Measurements from ENCODE around the gene LCN15.
"Not testable (repeated sequence)": the region's sequence is repeated elsewhere in the genome, so short reads cannot be mapped to it uniquely, and the experiment has no call there.

The LCN15 gene

GRCh38 chr9:136794281-136794999 is 30.1 kb upstream of the LCN15 start:
- DNase-seq (ENCODE audit: low read depth): no peak

- no peak for DNase-seq (ENCODE audit: low read depth)
Observed at GRCh38 chr9:136793086-136793946, 29.0 kb upstream of the LCN15 start.

- DNase-seq (ENCODE audit: low read depth): no peak
Observed at GRCh38 chr9:136792321-136793085, 28.2 kb upstream of the LCN15 start.

GRCh38 chr9:136791516-136792276 is 27.4 kb upstream of the LCN15 start:
- DNase-seq (ENCODE audit: low read depth): no peak

- DNase-seq (ENCODE audit: low read depth): peak; percentile 99
Observed at GRCh38 chr9:136790640-136791515, 26.6 kb upstream of the LCN15 start, which contains the start of gene TMEM141. TMEM141 (plus strand) TSS chr9:136791344; CDS start chr9:136791371, 27 bp downstream.

- DNase-seq (ENCODE audit: low read depth): no peak
Observed at GRCh38 chr9:136789523-136789937, 25.2 kb upstream of the LCN15 start.

GRCh38 chr9:136788644-136789522 is 24.6 kb upstream of the LCN15 start:
- DNase-seq (ENCODE audit: low read depth): not testable (repeated sequence)

GRCh38 chr9:136787690-136788400 is 23.5 kb upstream of the LCN15 start:
- peak; percentile 32 for DNase-seq (ENCODE audit: low read depth)

- DNase-seq (ENCODE audit: low read depth): not testable (repeated sequence)
Observed at GRCh38 chr9:136786983-136787382, 22.7 kb upstream of the LCN15 start.

- DNase-seq (ENCODE audit: low read depth): no peak
Observed at GRCh38 chr9:136786451-136786850, 22.1 kb upstream of the LCN15 start.

- DNase-seq (ENCODE audit: low read depth): not testable (repeated sequence)
Observed at GRCh38 chr9:136785565-136786355, 21.4 kb upstream of the LCN15 start.

- DNase-seq (ENCODE audit: low read depth): no peak
Observed at GRCh38 chr9:136784997-136785361, 20.7 kb upstream of the LCN15 start.

- no peak for DNase-seq (ENCODE audit: low read depth)
Observed at GRCh38 chr9:136784249-136784996, 20.1 kb upstream of the LCN15 start.

GRCh38 chr9:136782452-136782851 is 18.1 kb upstream of the LCN15 start:
- DNase-seq (ENCODE audit: low read depth): no peak

- DNase-seq (ENCODE audit: low read depth): no peak
Observed at GRCh38 chr9:136779808-136780207, 15.5 kb upstream of the LCN15 start.

GRCh38 chr9:136777359-136777758 is 13.0 kb upstream of the LCN15 start:
- no peak for DNase-seq (ENCODE audit: low read depth)

GRCh38 chr9:136776947-136777346 is 12.6 kb upstream of the LCN15 start:
- DNase-seq (ENCODE audit: low read depth): no peak
